ENCODE data around the gene INS. TPM values are rescaled to one million over a fixed set of nuclear protein-coding genes. Genes with fewer than 3 reads are reported as not detected.

Gene INS
- total and polyA plus RNA-seq, 2 of the 4 experiments (the other 2 are of a cell fraction): not detected

GRCh38 chr11:2186669-2187279 is 25.8 kb upstream of the INS start:
- intact Hi-C loops (cut with micrococcal nuclease) (no loop called here), in situ Hi-C loops (cut with MboI; ENCODE audit: low sequenced_read_pairs) (loop anchor here (25.0 kb wide), 1 partner anchor 701 kb away; the partner anchor contains the start of gene CDKN1C), dilution Hi-C loops (cut with HindIII; ENCODE audit: low sequenced_read_pairs, unreplicated experiment) (no loop called here)
- no peak overlapping the region for H2AK9ac ChIP-seq (replicated peaks; ENCODE audit: low read depth, low read length, poor library complexity)
- peak overlapping the region; percentile 70 for H2BK5ac ChIP-seq (ENCODE audit: low read depth, low read length, poor library complexity, severe bottlenecking)
- no peaks in the 10 kb centered on the region for H3K79me1 ChIP-seq (ENCODE audit: low read depth in 1 of 2, low read length in 2 of 2)
- no peak overlapping the region for H3K4ac ChIP-seq (ENCODE audit: low read depth, low read length)
- no peak overlapping the region for H2BK15ac ChIP-seq (ENCODE audit: low read depth, low read length)
- peaks cover 39% of the 10 kb centered on the region for H3K27me3 ChIP-seq (ENCODE audit: control insufficient read depth, insufficient read depth, low read length)
- ChIA-PET POLR2A (ENCODE audit: unreplicated experiment) (no interaction called here), CTCF (interaction anchor here (1.5 kb wide), 1 partner anchor 234 kb away, joined by 5 read pairs; no protein-coding TSS in a partner anchor)
- 0 out of 2 replicates have a peak, but pooled peaks cover 8% of the 10 kb centered on the region for H4K20me1 ChIP-seq (ENCODE audit: insufficient read depth, low read length)
- H4K91ac ChIP-seq (ENCODE audit: insufficient read depth, low read depth, low read length): no peak overlapping the region
- DNase-seq (no peak), ATAC-seq (ENCODE audit: low read depth) (peak; percentile 34; the same call in 1 of the 2 replicates)
- no peak overlapping the region for H2BK20ac ChIP-seq (ENCODE audit: low read depth, low read length)
- no peak overlapping the region for H2AFZ ChIP-seq (replicated peaks; ENCODE audit: low read length, poor library complexity)
- H3K9ac ChIP-seq (ENCODE audit: low read depth, low read length): no peak overlapping the region
- H3K4me2 ChIP-seq (ENCODE audit: low read depth, low read length): no peak overlapping the region
- H3K56ac ChIP-seq (ENCODE audit: extremely low read depth, insufficient read depth, low read length): no peak overlapping the region
- 55% methylated on average over 10 of the region's 21 CpGs; no CpG with 5 or more reads in 1 of the 2 experiments for WGBS, 2 experiments (ENCODE audit: extremely low coverage in 2 of 2, insufficient read length in 1 of 2)
- H2AK5ac ChIP-seq (ENCODE audit: low read depth, low read length): no peak overlapping the region
- H4K8ac ChIP-seq (ENCODE audit: low read depth in 2 of 2, low read length in 2 of 2): no peak overlapping the region
- no peak overlapping the region for H2BK120ac ChIP-seq (ENCODE audit: low read depth, low read length)
- no peak overlapping the region for H3K23ac ChIP-seq (ENCODE audit: low read depth, low read length)
- H3K9me1 ChIP-seq (ENCODE audit: insufficient read depth, low read length): peaks cover 7% of the 10 kb centered on the region
- no peaks in the 10 kb centered on the region for H3K4me1 ChIP-seq (ENCODE audit: control insufficient read depth, insufficient read depth, low read length)
- H3K36me3 ChIP-seq (ENCODE audit: control insufficient read depth, insufficient read depth, low read length): no peaks in the 10 kb centered on the region
- H4K5ac ChIP-seq (ENCODE audit: low read depth, low read length): no peak overlapping the region
- BruUV-seq (replicated peaks): no TSS peak
- H3K18ac ChIP-seq (ENCODE audit: low read depth, low read length): no peak overlapping the region
- no peak overlapping the region for H3K27ac ChIP-seq (ENCODE audit: insufficient read depth, low read length)
- H3K9me3 ChIP-seq (ENCODE audit: control insufficient read depth, insufficient read depth, low read length): no peaks in the 10 kb centered on the region
- no peak overlapping the region for H3K4me3 ChIP-seq (ENCODE audit: insufficient read depth, low read depth, low read length)
- TF ChIP-seq SMC3 (IDR thresholded peaks at IDR 0.05; ENCODE audit: low read depth, low read length): peak; percentile 23; the same call in 1 of the 2 replicates
- TF ChIP-seq RFX5 (IDR thresholded peaks at IDR 0.05; ENCODE audit: low read depth, low read length): no peak
- TF ChIP-seq POLR2A (IDR thresholded peaks at IDR 0.05; ENCODE audit: low read depth, low read length): no peak
- TF ChIP-seq RAD21 (IDR thresholded peaks at IDR 0.05; ENCODE audit: low read length): peak; percentile 36; the same call in 1 of the 2 replicates
- TF ChIP-seq CTCF (conservative IDR thresholded peaks at IDR 0.05; ENCODE audit: low read depth, low read length): peak; percentile 38
- no peak overlapping the region for H3K14ac ChIP-seq (replicated peaks; ENCODE audit: low read depth, low read length)

Measured in IMR-90 (cell line).